A549 treated with AZD2906 at 1 μM for 4 hours (cell line): ENCODE measurements around the gene CCNL2. TPM values are rescaled to one million over a fixed set of nuclear protein-coding genes. Genes with fewer than 3 reads are reported as not detected.

Experiments used
- total RNA-seq: library from RNA; stranded (reverse); fragments of 200-300 nt; extraction: Qiagen RNA extraction; gene quantifications from 5 replicates; pipeline ENCODE4 v1.2.3, GENCODE V29; 2022

CCNL2 gene
- 38.0 to 55.0 TPM (median 48.1 TPM) in 5 replicates for total RNA-seq

DNA sequence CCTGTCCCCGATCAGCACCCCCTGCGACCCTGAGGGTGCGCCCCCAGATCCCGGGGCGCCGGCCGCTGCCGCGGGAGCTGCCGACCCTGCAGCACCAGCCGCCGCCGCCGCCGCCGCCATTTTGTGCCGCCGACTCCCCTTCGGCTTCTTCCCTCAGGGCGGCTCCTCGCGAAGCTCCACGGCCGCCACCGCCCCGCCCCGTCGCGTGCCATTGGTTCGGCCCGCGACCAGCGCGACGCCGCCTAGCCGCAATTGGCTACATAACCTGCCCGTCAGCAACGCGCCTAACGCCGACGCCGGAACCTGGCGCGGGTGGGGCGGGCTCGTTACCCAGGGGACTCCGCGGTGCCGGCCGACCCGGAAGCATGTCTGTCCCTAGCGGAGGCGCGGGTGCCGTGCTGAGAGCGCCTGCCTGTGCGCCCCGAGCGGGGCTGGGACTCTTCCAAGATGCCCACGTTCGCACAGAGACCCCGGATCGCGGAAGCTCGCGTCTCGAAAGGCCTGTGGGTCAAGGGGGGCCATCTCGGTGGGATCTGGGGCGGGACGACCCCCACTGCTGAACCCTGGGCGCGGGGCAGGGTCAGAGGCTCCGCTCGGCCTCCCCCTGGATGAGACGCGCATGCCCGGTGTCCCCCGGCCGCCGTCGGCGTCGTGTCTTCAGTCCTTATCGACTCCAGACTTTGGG is at the start of gene CCNL2:
Gene CCNL2, minus strand, starts transcription at position 149 of the 685 bp plus-strand sequence. Its CDS starts 29 bp downstream, at position 120.

DNA sequence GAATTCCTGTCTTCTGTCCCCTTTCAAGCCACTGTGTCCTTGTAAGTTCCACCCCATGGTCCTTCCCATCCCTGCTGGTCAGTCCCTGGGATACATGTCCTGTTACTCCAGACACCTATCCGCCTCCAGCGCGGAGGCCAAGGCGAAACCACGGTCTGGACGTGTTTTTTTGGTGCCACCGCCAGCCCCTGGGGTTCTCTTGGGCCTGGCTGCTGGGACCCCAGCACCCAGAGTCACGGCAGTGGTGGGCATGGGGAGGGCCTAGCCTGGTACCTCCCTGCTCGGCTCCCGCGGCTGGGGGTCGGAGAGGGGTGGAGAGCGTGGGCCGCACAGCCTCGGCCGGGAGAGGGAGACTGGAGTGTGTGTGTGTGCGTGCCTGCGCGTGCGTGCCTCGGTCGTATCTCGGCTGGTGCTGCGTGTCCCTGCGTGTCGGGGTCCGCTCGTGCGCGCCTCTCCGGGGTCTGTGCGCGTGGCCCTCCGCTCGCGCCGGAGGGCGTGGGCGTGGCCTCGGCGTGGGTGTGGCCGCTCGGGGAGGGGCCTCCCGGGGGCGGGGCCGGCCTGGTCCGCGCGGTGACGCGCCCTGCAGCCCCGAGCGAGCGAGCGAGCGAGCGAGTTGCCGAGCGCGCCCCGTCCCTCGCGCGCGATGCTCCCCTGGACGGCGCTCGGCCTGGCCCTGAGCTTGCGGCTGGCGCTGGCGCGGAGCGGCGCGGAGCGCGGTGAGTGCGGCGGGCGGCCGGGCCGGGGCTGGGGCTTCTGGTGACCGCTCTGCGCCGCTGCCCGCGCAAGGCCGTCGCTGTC is 36.2 kb upstream of the CCNL2 start, which contains the start of gene VWA1:
Gene VWA1, plus strand, starts transcription at position 585 of the 798 bp plus-strand sequence. Its CDS starts 59 bp downstream, at position 644.

DNA sequence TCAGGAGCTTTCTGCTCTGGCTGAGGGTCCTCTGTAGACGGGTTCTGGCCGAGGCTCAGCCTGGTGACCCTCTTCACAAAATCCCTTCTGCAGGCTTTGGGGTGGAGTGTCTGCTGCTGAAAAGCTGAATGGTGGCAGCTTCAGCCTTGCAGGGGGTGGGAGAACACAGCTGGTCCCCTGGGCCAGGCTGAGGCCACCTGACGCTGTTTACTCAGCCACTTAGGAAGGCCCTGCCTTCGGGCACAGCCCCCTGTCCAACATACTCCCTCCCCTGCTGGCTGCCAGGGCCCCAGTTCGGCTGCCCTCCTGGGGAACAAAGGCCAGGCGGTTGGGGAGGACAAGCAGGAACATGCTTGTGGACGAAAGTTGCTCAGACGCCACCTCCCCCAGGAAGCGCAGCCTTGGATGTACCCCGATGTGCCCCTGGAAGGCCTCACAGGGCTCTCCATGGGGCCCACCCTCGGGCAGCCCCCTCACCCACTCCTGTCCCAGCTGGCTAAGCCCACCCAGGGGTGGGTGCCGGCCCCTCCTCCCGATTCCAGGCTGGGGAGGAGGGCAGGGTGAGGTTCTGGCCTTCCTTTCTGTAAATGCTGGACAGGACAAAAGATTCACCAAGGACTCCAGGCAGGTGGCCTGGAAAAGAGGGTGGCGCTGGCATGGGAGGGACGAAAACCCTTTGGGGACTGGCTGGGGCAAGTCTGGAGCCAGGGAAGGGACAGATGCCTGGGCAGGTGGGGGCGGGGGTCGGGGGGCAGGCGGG is 22.2 kb upstream of the CCNL2 start, which contains the start of gene ANKRD65:
Gene ANKRD65, minus strand, starts transcription at position 130 of the 760 bp plus-strand sequence. CDS start 271 bp downstream, outside the sequence.

DNA sequence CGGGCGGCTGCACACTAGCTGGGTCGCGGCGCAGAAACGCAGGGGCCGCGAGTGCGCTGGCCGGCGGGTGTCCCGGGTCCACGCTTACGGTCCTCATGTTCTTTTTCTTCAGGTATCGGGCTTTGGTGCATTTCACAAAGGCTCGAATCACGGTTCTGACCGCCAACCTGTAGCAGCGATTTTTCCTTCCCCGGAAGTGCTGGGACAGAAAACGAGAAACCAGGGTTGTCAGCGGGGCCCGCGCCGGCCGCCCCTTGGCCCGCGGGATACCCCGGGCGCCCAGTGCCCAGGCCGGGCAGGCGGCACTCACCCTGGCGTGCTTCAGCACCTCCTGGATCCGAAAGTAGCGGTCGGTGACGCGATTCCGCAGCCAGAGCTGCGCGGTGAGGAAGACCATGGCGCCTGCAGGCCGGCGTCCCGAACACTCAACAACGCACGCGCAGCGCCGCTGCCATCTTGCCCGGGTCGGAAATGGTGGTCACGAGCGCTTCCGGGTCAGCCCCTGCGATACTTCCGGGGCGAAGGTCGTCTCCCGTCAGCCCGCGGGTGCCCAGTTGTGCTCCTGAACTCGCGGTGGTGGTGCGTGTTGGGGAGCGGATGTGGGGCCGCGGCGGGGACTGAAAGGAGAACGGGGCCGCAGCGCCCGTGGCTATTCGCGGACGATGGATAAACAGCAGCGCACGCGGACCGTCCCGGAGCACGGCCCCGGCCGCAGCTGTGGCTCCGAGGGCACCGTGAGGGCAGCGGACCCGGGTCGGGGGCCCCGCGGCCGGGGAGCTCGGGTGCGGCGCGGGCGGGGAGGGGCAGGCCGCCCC is 7.9 kb upstream of the CCNL2 start, which contains the start of gene MRPL20:
Gene MRPL20, minus strand, starts transcription at position 473 of the 815 bp plus-strand sequence. Its CDS starts 76 bp downstream, at position 397.

DNA sequence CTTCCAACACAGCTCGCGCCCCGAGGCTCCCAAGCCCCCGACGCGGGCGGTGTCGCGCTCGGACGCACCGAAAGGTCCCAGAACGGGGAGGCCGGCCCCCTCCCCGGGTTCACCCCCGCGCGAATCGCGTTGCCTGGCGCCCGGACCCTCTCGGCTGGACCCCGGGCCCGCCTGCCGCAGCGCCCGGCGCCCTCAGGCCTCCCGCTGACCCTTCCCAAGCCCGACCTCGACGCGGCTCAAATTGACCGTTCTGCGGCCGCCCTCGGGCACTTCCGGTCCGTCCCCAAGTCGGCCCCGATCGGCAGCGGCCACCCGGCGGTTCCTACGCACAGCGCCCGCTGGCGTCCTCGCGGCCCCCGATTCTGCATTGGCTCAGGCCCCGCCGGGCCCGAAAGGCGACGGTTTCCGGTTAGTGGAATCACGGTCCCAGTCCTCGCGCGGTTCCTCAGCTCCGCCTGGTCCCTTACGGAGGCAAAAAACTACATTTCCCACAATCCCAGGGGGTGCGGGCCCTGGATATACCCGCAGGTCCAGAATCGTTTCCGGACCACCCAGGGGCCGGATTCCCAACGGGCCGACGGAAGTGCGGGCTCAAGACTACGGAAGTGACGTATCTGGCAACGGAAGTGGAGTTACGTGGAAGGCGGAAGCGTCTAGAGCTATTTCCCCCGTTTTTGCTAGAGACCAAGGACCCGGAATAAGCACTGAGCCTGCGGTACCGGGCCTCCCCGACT is 24.0 kb downstream of the CCNL2 start, which contains the start of gene AURKAIP1:
Gene AURKAIP1, minus strand, starts transcription at position 279 of the 734 bp plus-strand sequence. CDS start 451 bp downstream, outside the sequence.

DNA sequence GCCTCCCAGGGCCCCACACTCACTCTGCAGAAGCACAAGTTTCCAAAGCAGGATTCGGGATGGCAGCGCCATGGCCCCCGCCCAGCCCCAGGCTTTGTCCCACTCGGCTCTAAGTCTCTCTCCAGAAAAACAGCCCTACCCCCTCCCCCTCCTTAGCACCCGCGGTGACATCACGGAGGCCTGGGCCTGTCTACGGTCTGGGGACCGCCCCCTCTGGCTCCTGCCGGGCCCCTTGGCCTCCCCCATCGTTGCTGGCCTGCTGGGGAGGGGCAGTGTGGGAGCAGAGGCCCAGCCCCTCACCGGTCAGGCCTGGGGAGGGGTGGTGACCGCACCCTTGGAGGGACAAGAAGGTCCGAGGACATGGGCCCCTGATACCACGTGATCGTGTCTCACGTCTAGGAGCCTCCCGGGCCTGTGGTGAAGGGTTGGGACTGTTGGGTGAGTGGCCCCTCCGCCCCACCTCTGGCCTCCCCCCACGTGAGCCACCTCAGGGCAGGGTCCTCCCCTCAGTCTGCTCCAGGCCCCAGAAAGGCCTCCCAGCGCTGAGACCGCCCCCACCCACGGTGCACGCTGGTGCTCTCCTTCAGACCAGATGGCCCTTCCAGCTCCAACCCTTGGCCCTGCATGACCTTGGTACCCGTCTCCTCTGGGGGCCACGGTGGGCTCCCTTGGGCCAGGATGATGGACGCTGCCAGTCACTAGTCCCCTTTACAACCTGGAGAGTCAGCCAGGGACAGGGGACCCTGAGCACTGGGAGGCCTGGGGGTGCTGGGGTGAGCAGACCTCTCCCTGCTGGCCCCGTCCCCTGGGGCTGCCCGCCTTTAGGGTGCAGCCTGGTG is 40.5 kb downstream of the CCNL2 start, which contains the start of gene MXRA8:
Gene MXRA8, minus strand, starts transcription at position 123 of the 839 bp plus-strand sequence. Its CDS starts 51 bp downstream, at position 72.

DNA sequence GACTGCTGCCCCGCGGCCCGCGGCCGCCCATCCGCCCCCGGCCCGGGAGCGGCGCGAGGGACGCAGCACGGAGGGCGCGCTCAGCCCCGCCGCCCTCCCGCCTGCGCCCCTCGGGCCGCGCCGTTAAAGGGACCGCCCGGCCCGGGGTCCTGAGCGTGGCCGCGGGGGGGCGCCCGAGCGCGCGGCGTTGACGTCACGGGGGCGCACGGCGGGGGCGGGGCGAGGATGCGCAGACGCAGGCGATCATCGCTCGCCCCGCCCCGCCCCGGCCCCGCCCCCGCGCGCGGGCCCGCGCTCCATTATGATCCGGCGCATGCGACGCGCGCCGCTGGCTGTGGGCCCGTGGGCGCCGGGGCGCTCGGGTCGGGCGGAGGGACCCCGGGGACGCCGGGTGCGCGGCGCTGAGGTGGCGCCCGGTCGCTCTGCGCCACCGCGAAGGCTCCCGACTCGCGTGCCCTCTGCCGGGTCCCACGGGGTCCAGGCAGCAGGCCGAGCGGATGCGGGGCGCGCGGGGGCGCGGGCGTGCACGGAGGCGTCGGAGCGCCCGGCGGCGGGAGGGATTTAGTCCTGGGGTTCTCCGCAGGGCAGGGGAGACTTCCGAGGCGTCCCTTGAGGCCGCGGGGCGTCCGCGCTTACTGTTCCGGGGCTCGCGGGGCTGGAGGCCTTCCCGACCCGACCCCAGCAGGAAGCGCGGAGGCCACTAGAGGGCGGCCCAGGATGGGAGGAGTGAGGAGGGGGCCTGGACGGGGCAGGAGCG is 49.7 kb downstream of the CCNL2 start, which contains the start of gene DVL1:
Gene DVL1, minus strand, starts transcription at position 163 of the 757 bp plus-strand sequence. CDS start 353 bp downstream, outside the sequence.

Other genes with a start within 250 kb of the CCNL2 start
- gene TTLL10, start 225.5 kb downstream of the CCNL2 start, total RNA-seq, result not detected in 5 replicates
- 0.09 to 0.20 TPM (median 0.13 TPM) in 4 of 5 replicates, not detected in the other for gene TNFRSF18, start 192.7 kb downstream of the CCNL2 start, total RNA-seq
- 0.13 to 0.34 TPM (median 0.20 TPM) in 4 of 5 replicates, not detected in the other for gene TNFRSF4, start 185.2 kb downstream of the CCNL2 start, total RNA-seq
- 109 to 135 TPM (median 131 TPM) in 5 replicates for gene SDF4, start 167.3 kb downstream of the CCNL2 start, total RNA-seq
- 11.0 to 19.8 TPM (median 18.8 TPM) in 5 replicates for gene B3GALT6, start 167.1 kb downstream of the CCNL2 start, total RNA-seq
- 0.71 to 1.9 TPM (median 1.4 TPM) in 5 replicates for gene C1QTNF12, start 152.6 kb downstream of the CCNL2 start, total RNA-seq
- gene UBE2J2, start 125.5 kb downstream of the CCNL2 start, total RNA-seq, result 36.2 to 50.4 TPM (median 45.1 TPM) in 5 replicates
- 0.52 to 1.3 TPM (median 1.1 TPM) in 5 replicates for gene SCNN1D, start 118.9 kb downstream of the CCNL2 start, total RNA-seq
- 8.2 to 16.9 TPM (median 14.4 TPM) in 5 replicates for gene ACAP3, start 91.4 kb downstream of the CCNL2 start, total RNA-seq
- 15.8 to 25.3 TPM (median 23.7 TPM) in 5 replicates for gene PUSL1, start 90.7 kb downstream of the CCNL2 start, total RNA-seq
- 46.5 to 63.1 TPM (median 58.1 TPM) in 5 replicates for gene INTS11, start 74.7 kb downstream of the CCNL2 start, total RNA-seq
- gene CPTP, start 74.5 kb downstream of the CCNL2 start, total RNA-seq, result 18.3 to 25.4 TPM (median 24.0 TPM) in 5 replicates
- gene TAS1R3, start 68.1 kb downstream of the CCNL2 start, total RNA-seq, result 0.09 to 0.26 TPM (median 0.23 TPM) in 5 replicates
- 41.0 to 73.2 TPM (median 64.0 TPM) in 5 replicates for gene DVL1, start 49.9 kb downstream of the CCNL2 start, total RNA-seq
- gene MXRA8, start 40.8 kb downstream of the CCNL2 start, total RNA-seq, result 0.11 to 0.36 TPM (median 0.15 TPM) in 4 of 5 replicates, not detected in the other
- gene AURKAIP1, start 24.1 kb downstream of the CCNL2 start, total RNA-seq, result 107 to 197 TPM (median 169 TPM) in 5 replicates
- 128 to 145 TPM (median 135 TPM) in 5 replicates for gene MRPL20, start 8.0 kb upstream of the CCNL2 start, total RNA-seq
- gene ANKRD65, start 21.9 kb upstream of the CCNL2 start, total RNA-seq, result 0.03 to 0.10 TPM (median 0.07 TPM) in 3 of 5 replicates, not detected in the others
- 3.7 to 15.9 TPM (median 14.0 TPM) in 5 replicates for gene VWA1, start 36.4 kb upstream of the CCNL2 start, total RNA-seq
- gene ATAD3C, start 50.4 kb upstream of the CCNL2 start, total RNA-seq, result not detected in 5 replicates
- gene ATAD3B, start 72.4 kb upstream of the CCNL2 start, total RNA-seq, result 1.1 to 3.4 TPM (median 2.9 TPM) in 5 replicates
- 28.5 to 38.5 TPM (median 36.5 TPM) in 5 replicates for gene ATAD3A, start 112.8 kb upstream of the CCNL2 start, total RNA-seq
- 0.36 to 0.75 TPM (median 0.58 TPM) in 4 of 5 replicates, not detected in the other for gene TMEM240, start 141.3 kb upstream of the CCNL2 start, total RNA-seq
- gene SSU72, start 175.5 kb upstream of the CCNL2 start, total RNA-seq, result 82.0 to 103 TPM (median 101 TPM) in 5 replicates
- 5.4 to 9.3 TPM (median 8.3 TPM) in 5 replicates for gene FNDC10, start 200.8 kb upstream of the CCNL2 start, total RNA-seq
- gene MIB2, start 216.2 kb upstream of the CCNL2 start, total RNA-seq, result 8.0 to 19.5 TPM (median 17.7 TPM) in 5 replicates
- 0.29 to 0.84 TPM (median 0.60 TPM) in 5 replicates for gene MMP23B, start 232.8 kb upstream of the CCNL2 start, total RNA-seq